ENCODE data around the gene ZNF823. TPM values are rescaled to one million over a fixed set of nuclear protein-coding genes. Genes with fewer than 3 reads are reported as not detected.

The ZNF823 gene
- total and polyA plus RNA-seq, 2 of the 4 experiments (the other 2 are of a cell fraction): 2.2 to 9.3 TPM

GRCh38 chr19:11763611-11764010, 24.9 kb upstream of the ZNF823 start:
- in situ Hi-C loops (cut with MboI; ENCODE audit: low sequenced_read_pairs): no loop called here
- POLR2A ChIA-PET (ENCODE audit: unreplicated experiment): no interaction called here
- no peak for TF ChIP-seq RCOR1 (IDR thresholded peaks at IDR 0.05; ENCODE audit: insufficient replicate concordance, low read length)
- TF ChIP-seq MAFK (IDR thresholded peaks at IDR 0.05; ENCODE audit: low read depth, low read length): no peak
- no peak for TF ChIP-seq NFE2L2 (IDR thresholded peaks at IDR 0.05; ENCODE audit: low read depth, low read length)
- TF ChIP-seq CEBPB (IDR thresholded peaks at IDR 0.05; ENCODE audit: low read depth, low read length): no peak
- no peak for TF ChIP-seq SMC3 (IDR thresholded peaks at IDR 0.05; ENCODE audit: low read depth, low read length)
- no peak for TF ChIP-seq RFX5 (IDR thresholded peaks at IDR 0.05; ENCODE audit: low read depth, low read length)
- TF ChIP-seq POLR2A (IDR thresholded peaks at IDR 0.05; ENCODE audit: low read depth, low read length): no peak
- no peak for TF ChIP-seq RAD21 (IDR thresholded peaks at IDR 0.05; ENCODE audit: low read length)
- TF ChIP-seq MAZ (IDR thresholded peaks at IDR 0.05; ENCODE audit: borderline replicate concordance, low read depth, low read length): no peak

More at GRCh38 chr19:11763611-11764010, 24.9 kb upstream of the ZNF823 start:
- no peak overlapping the region for H4K8ac ChIP-seq (ENCODE audit: low read depth in 2 of 2, low read length in 2 of 2)
- H3K4ac ChIP-seq (ENCODE audit: low read depth, low read length): no peak overlapping the region
- H3K9ac ChIP-seq (ENCODE audit: low read depth, low read length): no peak overlapping the region
- intact Hi-C loops (cut with micrococcal nuclease) (no loop called here), dilution Hi-C loops (cut with HindIII; ENCODE audit: low sequenced_read_pairs, unreplicated experiment) (no loop called here)
- no peak overlapping the region for H3K4me3 ChIP-seq (ENCODE audit: insufficient read depth, low read depth, low read length)
- BruUV-seq (replicated peaks): no TSS peak
- DNase-seq (no peak), ATAC-seq (ENCODE audit: low read depth) (no peak)
- H2AK9ac ChIP-seq (replicated peaks; ENCODE audit: low read depth, low read length, poor library complexity): no peak overlapping the region
- no peaks in the 10 kb centered on the region for H3K27me3 ChIP-seq (ENCODE audit: control insufficient read depth, insufficient read depth, low read length)
- H3K4me2 ChIP-seq (ENCODE audit: low read depth, low read length): no peak overlapping the region
- no peak overlapping the region for H2AK5ac ChIP-seq (ENCODE audit: low read depth, low read length)
- peaks cover 4 to 11% of the 10 kb centered on the region in 2 experiments; a peak in 3 of 4 replicates for H3K79me1 ChIP-seq (ENCODE audit: low read depth in 1 of 2, low read length in 2 of 2)
- no peak overlapping the region for H3K23ac ChIP-seq (ENCODE audit: low read depth, low read length)
- no peak overlapping the region for H4K5ac ChIP-seq (ENCODE audit: low read depth, low read length)
- H3K9me1 ChIP-seq (ENCODE audit: insufficient read depth, low read length): no peaks in the 10 kb centered on the region
- no CpG with 5 or more reads among the region's 1 CpG for WGBS, 2 experiments (ENCODE audit: extremely low coverage in 2 of 2, insufficient read length in 1 of 2)
- no peaks in the 10 kb centered on the region for H3K36me3 ChIP-seq (ENCODE audit: control insufficient read depth, insufficient read depth, low read length)
- no peak overlapping the region for H4K91ac ChIP-seq (ENCODE audit: insufficient read depth, low read depth, low read length)
- no peak overlapping the region for H3K18ac ChIP-seq (ENCODE audit: low read depth, low read length)
- no peak overlapping the region for H2BK120ac ChIP-seq (ENCODE audit: low read depth, low read length)
- H3K9me3 ChIP-seq (ENCODE audit: control insufficient read depth, insufficient read depth, low read length): 0 out of 2 replicates have a peak, but pooled peaks cover 1% of the 10 kb centered on the region
- H3K14ac ChIP-seq (replicated peaks; ENCODE audit: low read depth, low read length): no peak overlapping the region
- CTCF ChIA-PET: interaction anchor here (0.6 kb wide), 1 partner anchor 493 kb away, joined by 3 read pairs; no protein-coding TSS in a partner anchor
- H4K20me1 ChIP-seq (ENCODE audit: insufficient read depth, low read length): 0 out of 2 replicates have a peak, but pooled peaks cover 3% of the 10 kb centered on the region
- H2BK5ac ChIP-seq (ENCODE audit: low read depth, low read length, poor library complexity, severe bottlenecking): no peak overlapping the region
- no peak overlapping the region for H3K56ac ChIP-seq (ENCODE audit: extremely low read depth, insufficient read depth, low read length)
- no peak overlapping the region for H2BK20ac ChIP-seq (ENCODE audit: low read depth, low read length)
- no peak overlapping the region for H2BK15ac ChIP-seq (ENCODE audit: low read depth, low read length)
- H2AFZ ChIP-seq (replicated peaks; ENCODE audit: low read length, poor library complexity): no peak overlapping the region
- peaks cover 2% of the 10 kb centered on the region; the same call in 1 of the 2 replicates for H3K4me1 ChIP-seq (ENCODE audit: control insufficient read depth, insufficient read depth, low read length)
- H3K27ac ChIP-seq (ENCODE audit: insufficient read depth, low read length): no peak overlapping the region
